ENCODE measurements around the gene CTRL.

The CTRL gene

GRCh38 chr16:67885976-67886375 lies 45.7 kb downstream of the CTRL start:
- DNase-seq = no peak

GRCh38 chr16:67885545-67885944 lies 46.1 kb downstream of the CTRL start:
- no peak for DNase-seq

GRCh38 chr16:67884684-67885083 lies 47.0 kb downstream of the CTRL start, which contains the start of gene NRN1L:
TSS of gene NRN1L (plus strand) at chr16:67884885. CDS start at chr16:67884904, 19 bp downstream.
- peak; percentile 89 for DNase-seq

GRCh38 chr16:67883872-67884261 lies 47.8 kb downstream of the CTRL start:
- DNase-seq = peak; percentile 19

GRCh38 chr16:67883146-67883871 lies 48.4 kb downstream of the CTRL start:
- DNase-seq = no peak

- DNase-seq = no peak
Measured at GRCh38 chr16:67882374-67883145, 49.1 kb downstream of the CTRL start.

- DNase-seq = no peak
Measured at GRCh38 chr16:67881621-67882161, 50.0 kb downstream of the CTRL start.

- DNase-seq = no peak
Measured at GRCh38 chr16:67880584-67880983, 51.1 kb downstream of the CTRL start.

GRCh38 chr16:67879936-67880335 lies 51.7 kb downstream of the CTRL start:
- DNase-seq = no peak

Measured in fibroblast of upper back skin (primary cell).